ENCODE measurements around the gene CFAP45. TPM values are rescaled to one million over a fixed set of nuclear protein-coding genes. Genes with fewer than 3 reads are reported as not detected.
A peak's percentile ranks its signal among the peaks of the same experiment; 100 is the strongest.

CFAP45 gene
- total RNA-seq, 1 donor from 2014 or later: not detected

DNA sequence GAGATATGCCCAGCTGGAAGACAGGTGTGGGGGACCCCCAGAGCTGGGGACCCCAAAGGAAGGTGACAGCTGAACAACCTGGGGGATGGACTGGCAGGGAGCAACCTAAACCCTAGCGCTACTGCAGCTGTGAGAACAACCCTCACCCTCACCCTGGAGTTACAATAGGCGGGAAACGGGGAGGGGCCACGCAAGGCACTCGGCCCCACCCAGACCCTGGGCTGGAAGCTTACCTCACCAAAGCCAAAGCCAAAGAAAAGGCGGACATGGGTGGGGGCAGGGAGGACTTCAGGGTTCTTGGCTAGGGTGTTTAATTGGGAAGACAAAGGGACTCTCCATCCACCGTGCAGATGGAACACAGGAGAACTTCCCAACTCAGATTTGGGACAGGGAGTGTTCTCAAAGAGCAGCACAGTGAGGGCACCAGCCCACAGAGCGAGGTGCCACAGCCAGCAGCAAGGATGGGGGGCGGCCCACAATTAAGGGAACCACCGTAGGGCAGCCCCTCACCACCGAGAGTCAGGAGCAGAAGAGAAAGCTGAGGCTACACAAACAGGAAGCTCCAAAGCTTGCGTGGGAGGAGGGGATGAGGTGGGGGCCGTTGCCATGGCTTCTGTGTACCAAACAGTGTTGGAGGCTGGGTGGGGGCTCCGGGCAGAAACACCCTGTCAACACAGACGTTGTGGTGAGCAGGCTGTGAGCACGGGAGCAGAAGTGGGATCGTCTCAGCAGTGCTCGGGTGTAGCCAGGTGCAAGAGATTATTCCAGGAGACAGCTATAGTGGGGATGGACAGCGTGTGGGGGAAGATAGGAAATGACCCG is 23.4 kb upstream of the CFAP45 start:
- no peaks in the 10 kb centered on the region for H3K36me3 Mint-ChIP-seq (ENCODE audit: low read depth)
- peaks cover 33% of the 10 kb centered on the region for H3K27me3 Mint-ChIP-seq (ENCODE audit: low read depth)
- no peaks in the 10 kb centered on the region for H3K9me3 Mint-ChIP-seq
- H3K4me1 Mint-ChIP-seq: peaks cover 33% of the 10 kb centered on the region
- DNase-seq (ENCODE audit: low read depth, low spot score): no peak
- TF ChIP-seq, protein P1, sequence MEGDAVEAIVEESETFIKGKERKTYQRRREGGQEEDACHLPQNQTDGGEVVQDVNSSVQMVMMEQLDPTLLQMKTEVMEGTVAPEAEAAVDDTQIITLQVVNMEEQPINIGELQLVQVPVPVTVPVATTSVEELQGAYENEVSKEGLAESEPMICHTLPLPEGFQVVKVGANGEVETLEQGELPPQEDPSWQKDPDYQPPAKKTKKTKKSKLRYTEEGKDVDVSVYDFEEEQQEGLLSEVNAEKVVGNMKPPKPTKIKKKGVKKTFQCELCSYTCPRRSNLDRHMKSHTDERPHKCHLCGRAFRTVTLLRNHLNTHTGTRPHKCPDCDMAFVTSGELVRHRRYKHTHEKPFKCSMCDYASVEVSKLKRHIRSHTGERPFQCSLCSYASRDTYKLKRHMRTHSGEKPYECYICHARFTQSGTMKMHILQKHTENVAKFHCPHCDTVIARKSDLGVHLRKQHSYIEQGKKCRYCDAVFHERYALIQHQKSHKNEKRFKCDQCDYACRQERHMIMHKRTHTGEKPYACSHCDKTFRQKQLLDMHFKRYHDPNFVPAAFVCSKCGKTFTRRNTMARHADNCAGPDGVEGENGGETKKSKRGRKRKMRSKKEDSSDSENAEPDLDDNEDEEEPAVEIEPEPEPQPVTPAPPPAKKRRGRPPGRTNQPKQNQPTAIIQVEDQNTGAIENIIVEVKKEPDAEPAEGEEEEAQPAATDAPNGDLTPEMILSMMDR (conservative IDR thresholded peaks at IDR 0.05): no peak
- H3K27ac Mint-ChIP-seq (ENCODE audit: unreplicated experiment): peak overlapping the region; percentile 98
- H3K4me3 Mint-ChIP-seq: peak overlapping the region; percentile 80

DNA sequence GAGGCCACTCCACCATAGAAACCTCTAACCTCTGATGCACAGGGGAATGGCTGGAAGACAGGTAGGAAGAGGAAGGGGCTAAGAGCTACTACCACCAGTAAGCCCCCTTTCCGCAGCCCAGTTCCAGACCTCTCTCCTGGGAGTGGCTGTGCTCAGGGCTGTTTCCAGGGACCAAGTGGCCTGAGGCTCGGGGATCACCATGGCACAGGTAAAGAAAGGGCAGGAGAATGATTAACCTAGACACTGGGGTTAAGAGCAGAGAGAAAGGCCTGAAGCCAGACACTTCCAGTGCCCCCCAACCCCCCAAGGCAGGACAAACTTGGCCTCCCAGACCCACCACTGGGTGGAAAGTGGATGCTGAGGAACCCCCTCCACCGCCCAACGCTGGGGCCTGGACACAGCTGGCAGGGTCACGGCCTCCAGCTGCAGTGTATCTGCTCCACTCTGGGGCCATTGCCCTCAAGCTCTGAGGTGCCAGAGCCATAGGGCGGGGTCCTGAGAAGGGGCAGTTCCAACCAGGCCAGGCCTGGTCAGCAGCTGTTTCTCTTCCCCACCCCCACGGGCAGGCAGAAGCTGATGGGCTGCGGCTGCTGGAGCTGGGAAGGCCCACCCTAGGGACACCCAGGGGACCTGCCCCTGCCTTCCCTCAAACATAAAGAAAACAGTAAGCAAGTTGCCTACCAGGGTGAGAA is 22.7 kb upstream of the CFAP45 start:
- no peak for DNase-seq (ENCODE audit: low read depth, low spot score)
- Mint-ChIP-seq H3K36me3 (ENCODE audit: low read depth) (no peaks in the 10 kb centered on the region), H3K4me1 (peaks cover 33% of the 10 kb centered on the region), H3K4me3 (peak overlapping the region; percentile 80), H3K27ac (ENCODE audit: unreplicated experiment) (no peak overlapping the region), H3K9me3 (no peaks in the 10 kb centered on the region), H3K27me3 (ENCODE audit: low read depth) (peaks cover 33% of the 10 kb centered on the region)
- TF ChIP-seq, protein P1 (conservative IDR thresholded peaks at IDR 0.05): no peak

DNA sequence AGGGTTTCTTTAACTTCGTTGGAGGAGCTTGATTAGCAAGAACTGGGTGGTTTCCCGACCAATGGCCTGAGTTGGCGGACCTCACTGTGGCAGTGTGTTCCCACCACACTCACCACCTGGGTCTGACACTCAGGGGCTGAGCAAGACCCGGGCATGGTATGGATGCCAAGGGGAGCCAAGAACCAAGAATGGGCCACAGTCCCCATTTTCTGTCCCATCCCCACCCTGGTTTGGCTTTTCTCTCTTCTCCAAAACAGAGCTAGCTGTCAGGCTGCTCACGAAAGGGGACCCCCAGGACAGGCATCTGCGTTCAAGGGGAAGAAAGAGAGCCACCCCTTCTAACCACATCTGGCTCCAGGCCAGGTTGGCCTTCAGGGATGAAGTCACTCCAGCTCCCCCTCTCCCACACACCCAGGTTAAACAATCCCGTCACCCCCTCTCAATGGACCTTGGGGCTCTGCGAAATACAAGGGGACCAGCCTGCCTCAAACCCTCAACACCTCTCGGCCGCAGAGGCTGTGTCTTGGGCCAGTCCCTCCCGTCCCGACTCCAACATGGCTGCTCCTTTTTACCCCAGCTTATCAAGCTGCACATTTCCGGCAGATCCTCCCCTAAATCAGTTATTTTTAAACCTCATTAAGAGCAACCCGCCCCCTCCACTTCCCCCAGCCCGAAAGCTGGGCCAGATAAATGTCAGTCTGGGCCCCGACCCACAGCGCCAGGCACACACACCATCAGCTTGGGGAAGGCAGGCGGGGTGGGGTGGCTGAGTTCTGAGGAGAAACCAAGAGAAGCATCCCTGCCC is 21.9 kb upstream of the CFAP45 start:
- H3K27me3 Mint-ChIP-seq (ENCODE audit: low read depth): peaks cover 33% of the 10 kb centered on the region
- peaks cover 33% of the 10 kb centered on the region for H3K4me1 Mint-ChIP-seq
- H3K27ac Mint-ChIP-seq (ENCODE audit: unreplicated experiment): no peak overlapping the region
- no peak overlapping the region for H3K4me3 Mint-ChIP-seq
- TF ChIP-seq, protein P1 (conservative IDR thresholded peaks at IDR 0.05): no peak
- no peaks in the 10 kb centered on the region for H3K9me3 Mint-ChIP-seq
- no peak for DNase-seq (ENCODE audit: low read depth, low spot score)
- no peaks in the 10 kb centered on the region for H3K36me3 Mint-ChIP-seq (ENCODE audit: low read depth)

DNA sequence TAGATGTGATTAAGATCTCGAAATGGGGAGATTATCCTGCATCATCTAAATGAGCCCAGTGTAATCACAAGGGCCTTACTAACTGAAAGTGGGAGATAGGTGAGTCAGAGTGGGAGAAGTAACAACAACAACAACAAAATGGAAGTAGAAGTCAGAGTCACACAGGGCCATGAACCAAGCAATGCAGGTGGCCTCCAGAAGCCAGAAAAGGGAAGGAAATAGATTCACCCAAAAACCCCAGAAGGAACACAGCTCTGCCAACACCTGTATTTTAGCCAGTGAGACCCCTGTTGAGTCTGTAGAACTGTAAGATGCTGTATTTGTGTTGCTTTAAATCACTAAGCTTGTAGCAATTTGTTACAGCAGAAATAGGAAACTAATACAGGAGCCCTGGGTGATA is 21.3 kb upstream of the CFAP45 start:
- H3K4me3 Mint-ChIP-seq: no peak overlapping the region
- H3K27ac Mint-ChIP-seq (ENCODE audit: unreplicated experiment): no peak overlapping the region
- TF ChIP-seq, protein P1 (conservative IDR thresholded peaks at IDR 0.05): no peak
- DNase-seq (ENCODE audit: low read depth, low spot score): no peak
- H3K27me3 Mint-ChIP-seq (ENCODE audit: low read depth): peaks cover 33% of the 10 kb centered on the region
- peaks cover 34% of the 10 kb centered on the region for H3K4me1 Mint-ChIP-seq
- H3K36me3 Mint-ChIP-seq (ENCODE audit: low read depth): no peaks in the 10 kb centered on the region
- H3K9me3 Mint-ChIP-seq: no peaks in the 10 kb centered on the region

DNA sequence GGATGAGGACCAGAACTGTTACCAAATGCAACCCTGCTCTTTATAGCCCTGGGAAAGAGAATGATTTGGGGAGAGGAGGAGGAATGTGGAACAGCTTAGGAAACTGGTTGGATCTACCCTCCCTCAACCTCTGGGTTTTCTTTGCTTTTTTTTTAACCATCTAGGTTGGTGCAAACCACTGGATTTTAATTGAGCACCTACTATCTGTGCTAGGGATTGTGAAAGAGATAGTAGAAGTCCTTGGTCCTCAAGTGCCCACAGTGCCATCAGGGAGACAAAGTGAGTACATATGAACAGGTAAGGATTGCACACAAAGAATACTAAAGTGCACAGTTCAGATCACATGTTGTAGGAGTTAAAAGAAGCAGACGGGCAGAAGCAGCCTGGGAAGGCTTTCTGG is 20.7 kb upstream of the CFAP45 start:
- peaks cover 34% of the 10 kb centered on the region for H3K4me1 Mint-ChIP-seq
- no peak overlapping the region for H3K27ac Mint-ChIP-seq (ENCODE audit: unreplicated experiment)
- no peaks in the 10 kb centered on the region for H3K36me3 Mint-ChIP-seq (ENCODE audit: low read depth)
- TF ChIP-seq, protein P1 (conservative IDR thresholded peaks at IDR 0.05): no peak
- H3K27me3 Mint-ChIP-seq (ENCODE audit: low read depth): peaks cover 31% of the 10 kb centered on the region
- H3K9me3 Mint-ChIP-seq: no peaks in the 10 kb centered on the region
- DNase-seq (ENCODE audit: low read depth, low spot score): no peak
- no peak overlapping the region for H3K4me3 Mint-ChIP-seq
